MM.1S (cell line): ENCODE results near the gene SEMA3C.

ENCODE experiments used
- DNase-seq: peaks from one replicate; pipeline ENCODE4 v3.0.0-alpha.2; 2015
- H2AFZ ChIP-seq: fragments of 300-600 bp; sonication (generic); 2 replicates; pipeline ENCODE4 v1.6.0; 2016; ENCODE audit warnings: antibody characterized with exemption, low read length
- H3F3A ChIP-seq: fragments of 300-600 bp; sonication (generic); 2 replicates; pipeline ENCODE4 v1.6.1; 2016; ENCODE audit warnings: mild to moderate bottlenecking, antibody characterized with exemption, low read length, moderate library complexity, mixed read lengths; ENCODE audit not compliant: insufficient read depth
- H3K27ac ChIP-seq: fragments of 300-600 bp; sonication (generic); 2 replicates; pipeline ENCODE4 v1.5.1; 2016; ENCODE audit warnings: mild to moderate bottlenecking, low read length
- H3K27me3 ChIP-seq: fragments of 300-600 bp; sonication (generic); replicated peaks from 2 replicates; pipeline ENCODE4 v1.6.0; 2016; ENCODE audit warnings: low read length; ENCODE audit not compliant: insufficient read depth
- H3K36me3 ChIP-seq: fragments of 300-600 bp; sonication (generic); replicated peaks from 2 replicates; pipeline ENCODE4 v1.6.1; 2016; ENCODE audit warnings: mild to moderate bottlenecking, low read length, mixed read lengths; ENCODE audit not compliant: insufficient read depth
- H3K4me1 ChIP-seq: fragments of 300-600 bp; sonication (generic); 2 replicates; pipeline ENCODE4 v1.6.1; 2016; ENCODE audit warnings: low read length, mixed read lengths
- H3K4me2 ChIP-seq: fragments of 300-600 bp; sonication (generic); 2 replicates; pipeline ENCODE4 v1.6.0; 2016; ENCODE audit warnings: low read depth, low read length
- H3K4me3 ChIP-seq: fragments of 300-600 bp; sonication (generic); 2 replicates; pipeline ENCODE4 v1.5.1; 2016; ENCODE audit warnings: low read length, mixed read lengths
- H3K79me2 ChIP-seq: fragments of 300-600 bp; sonication (generic); 2 replicates; pipeline ENCODE4 v1.6.1; 2016; ENCODE audit warnings: mixed run types, low read length, mixed read lengths
- H3K9ac ChIP-seq: fragments of 300-600 bp; sonication (generic); 2 replicates; pipeline ENCODE4 v1.6.1; 2016; ENCODE audit warnings: low read length, mixed read lengths
- H3K9me2 ChIP-seq: fragments of 300-600 bp; sonication (generic); replicated peaks from 2 replicates; pipeline ENCODE4 v1.6.1; 2016; ENCODE audit warnings: mild to moderate bottlenecking, low read length, mixed read lengths; ENCODE audit not compliant: insufficient read depth
- H3K9me3 ChIP-seq: fragments of 300-600 bp; sonication (generic); replicated peaks from 2 replicates; pipeline ENCODE4 v1.6.1; 2016; ENCODE audit warnings: mild to moderate bottlenecking, low read length, mixed read lengths; ENCODE audit not compliant: insufficient read depth
- H4K20me1 ChIP-seq: fragments of 300-600 bp; sonication (generic); 2 replicates; pipeline ENCODE4 v1.6.1; 2016; ENCODE audit warnings: mild to moderate bottlenecking, low read length, moderate library complexity, mixed read lengths; ENCODE audit not compliant: insufficient read depth
- CTCF ChIP-seq: fragments of 300-600 bp; sonication (generic); IDR thresholded peaks from 2 replicates; pipeline ENCODE4 v1.5.1; 2016; ENCODE audit warnings: antibody characterized with exemption, low read length, mixed read lengths
- EZH2 ChIP-seq: fragments of 300-600 bp; sonication (generic); optimal IDR thresholded peaks from 2 replicates; pipeline ENCODE3; 2017; ENCODE audit warnings: low read depth, mild to moderate bottlenecking, antibody characterized with exemption, low read length, mixed read lengths
- EZH2phosphoT487 ChIP-seq: fragments of 300-600 bp; sonication (generic); IDR thresholded peaks from 2 replicates; pipeline ENCODE4 v1.6.1; 2018; ENCODE audit warnings: antibody characterized with exemption, low read length

SEMA3C gene

GRCh38 chr7:80891259-80891544, 27.6 kb downstream of the SEMA3C start:
- H3K4me2 ChIP-seq: no peak overlapping the region
- no peak for DNase-seq
- H3K27ac ChIP-seq: no peak overlapping the region

GRCh38 chr7:80890426-80891258, 28.2 kb downstream of the SEMA3C start:
- no peaks in the 10 kb centered on the region for H3K4me1 ChIP-seq
- H3K9me3 ChIP-seq: no peaks in the 10 kb centered on the region
- no peak overlapping the region for H2AFZ ChIP-seq
- H4K20me1 ChIP-seq: no peaks in the 10 kb centered on the region
- H3K36me3 ChIP-seq: no peaks in the 10 kb centered on the region
- no peak overlapping the region for H3K4me3 ChIP-seq
- H3K27ac ChIP-seq: no peak overlapping the region
- no peaks in the 10 kb centered on the region for H3K27me3 ChIP-seq
- no peaks in the 10 kb centered on the region for H3K79me2 ChIP-seq
- H3K9ac ChIP-seq: no peak overlapping the region
- H3K9me2 ChIP-seq: no peaks in the 10 kb centered on the region
- DNase-seq: peak; percentile 16
- H3F3A ChIP-seq: no peaks in the 10 kb centered on the region
- no peak overlapping the region for H3K4me2 ChIP-seq
- TF ChIP-seq EZH2 (no peak), EZH2phosphoT487 (no peak), CTCF (no peak)

More at GRCh38 chr7:80891259-80891544, 27.6 kb downstream of the SEMA3C start:
- H3K9ac ChIP-seq: no peak overlapping the region
- no peaks in the 10 kb centered on the region for H3F3A ChIP-seq
- H3K79me2 ChIP-seq: no peaks in the 10 kb centered on the region
- no peaks in the 10 kb centered on the region for H3K9me2 ChIP-seq
- H3K9me3 ChIP-seq: no peaks in the 10 kb centered on the region
- no peak overlapping the region for H2AFZ ChIP-seq
- no peak overlapping the region for H3K4me3 ChIP-seq
- TF ChIP-seq CTCF: no peak
- no peak for TF ChIP-seq EZH2phosphoT487
- no peak for TF ChIP-seq EZH2
- no peaks in the 10 kb centered on the region for H3K4me1 ChIP-seq
- no peaks in the 10 kb centered on the region for H4K20me1 ChIP-seq
- H3K36me3 ChIP-seq: no peaks in the 10 kb centered on the region
- no peaks in the 10 kb centered on the region for H3K27me3 ChIP-seq

- H2AFZ ChIP-seq: no peak overlapping the region
- no peaks in the 10 kb centered on the region for H3K4me1 ChIP-seq
- no peaks in the 10 kb centered on the region for H3K79me2 ChIP-seq
- H3K27ac ChIP-seq: no peak overlapping the region
- TF ChIP-seq EZH2phosphoT487: no peak
- no peak for TF ChIP-seq CTCF
- no peak for TF ChIP-seq EZH2
- H3K4me3 ChIP-seq: no peak overlapping the region
- no peak for DNase-seq
- H3K4me2 ChIP-seq: no peak overlapping the region
- H3K36me3 ChIP-seq: no peaks in the 10 kb centered on the region
- no peaks in the 10 kb centered on the region for H4K20me1 ChIP-seq
- H3K9ac ChIP-seq: no peak overlapping the region
- no peaks in the 10 kb centered on the region for H3F3A ChIP-seq
- H3K27me3 ChIP-seq: no peaks in the 10 kb centered on the region
- no peaks in the 10 kb centered on the region for H3K9me2 ChIP-seq
- no peaks in the 10 kb centered on the region for H3K9me3 ChIP-seq
Measured at GRCh38 chr7:80889525-80889924, 29.3 kb downstream of the SEMA3C start.
